ENCODE measurements around the gene AGPAT3. TPM values are rescaled to one million over a fixed set of nuclear protein-coding genes. Genes with fewer than 3 reads are reported as not detected.

The AGPAT3 gene
- total and polyA plus RNA-seq, 10 of the 15 experiments (the other 5 are each of a cell fraction or from before 2014, with no cell fraction given): 1.2 to 110 (median 30.8) TPM

- TF ChIP-seq PBX3 (IDR thresholded peaks at IDR 0.05; ENCODE audit: insufficient replicate concordance, low read depth, low read length) (no peak), IRF5 (IDR thresholded peaks at IDR 0.05; ENCODE audit: borderline replicate concordance) (no peak), RAD51 (IDR thresholded peaks at IDR 0.05) (no peak), PML (IDR thresholded peaks at IDR 0.05; ENCODE audit: low read length) (no peak), CBX5 (IDR thresholded peaks at IDR 0.05; ENCODE audit: low read depth) (no peak), HDAC6 (IDR thresholded peaks at IDR 0.05; ENCODE audit: unreplicated experiment) (no peak)
These were observed 586 bp upstream of the AGPAT3 start (continued) for GRCh38 chr21:43864313-43864961.

- ChIA-PET RAD21 (ENCODE audit: unreplicated experiment) (interaction anchor here (0.6 to 1.9 kb wide), 7 partner anchors 12 to 433 kb away, joined by 3 to 17 read pairs (median 4); no protein-coding TSS in a partner anchor), POLR2A (interaction anchor here (0.7 to 1.5 kb wide), 7 partner anchors 8 to 84 kb away, joined by 3 to 7 read pairs (median 5); no protein-coding TSS in a partner anchor), CTCF (interaction anchor here (0.9 to 1.3 kb wide), 2 partner anchors 53 to 76 kb away, joined by 4 to 6 read pairs; no protein-coding TSS in a partner anchor), SMC1A (ENCODE audit: uncharacterized antibody, unreplicated experiment) (interaction anchor here (0.7 to 1.6 kb wide), 4 partner anchors 14 to 56 kb away, joined by 3 to 12 read pairs (median 4); no protein-coding TSS in a partner anchor)
- in situ Hi-C loops (cut with MboI): no loop called here
- DNase-seq (ENCODE audit: low read depth, low spot score) (no peak), ATAC-seq (peak; percentile 58), FAIRE-seq (no peak)
- H3K9me3 ChIP-seq (replicated peaks; ENCODE audit: control insufficient read depth, insufficient read depth, low read length): no peaks in the 10 kb centered on the region; the same call in 2 of the 3 replicates
- intact Hi-C loops (cut with micrococcal nuclease; ENCODE audit: unreplicated experiment): loop anchor here (2.0 kb wide), 2 partner anchors 53 to 73 kb away; no protein-coding TSS in a partner anchor
- H3K79me2 ChIP-seq (ENCODE audit: control insufficient read depth, insufficient read depth, low read length): peaks cover 57% of the 10 kb centered on the region
- H3K27ac ChIP-seq (ENCODE audit: control insufficient read depth, insufficient read depth): peak overlapping the region; percentile 85
- peak overlapping the region; percentile 88 for H3K9ac ChIP-seq (ENCODE audit: control insufficient read depth, insufficient read depth, low read length)
- H3K27me3 ChIP-seq (replicated peaks in 1 of 2; ENCODE audit: control insufficient read depth in 2 of 2, insufficient read depth in 2 of 2, low read length in 1 of 2): no peaks in the 10 kb centered on the region
- WGBS (ENCODE audit: insufficient coverage, insufficient replicate concordance, low lambda C conversion rate, missing lambda C conversion rate): 0% methylated on average over 27 of the region's 59 CpGs
- H4K20me1 ChIP-seq (ENCODE audit: control insufficient read depth, insufficient read depth): 0 out of 2 replicates have a peak, but pooled peaks cover 3% of the 10 kb centered on the region
- H3K4me2 ChIP-seq (ENCODE audit: control insufficient read depth, insufficient read depth): peak overlapping the region; percentile 89; the same call in 1 of the 2 replicates
- peaks cover 21% of the 10 kb centered on the region for H3K4me1 ChIP-seq (ENCODE audit: control insufficient read depth, insufficient read depth, low read length)
- TSS peak; percentile 85 for BruUV-seq (replicated peaks)
- H3K36me3 ChIP-seq (ENCODE audit: control insufficient read depth in 2 of 2, insufficient read depth in 2 of 2, low read length in 1 of 2): peaks cover 2 to 9% of the 10 kb centered on the region in 2 experiments; a peak in 2 of 4 replicates
- peak overlapping the region; percentile 75 for H3K4me3 ChIP-seq
- 0 out of 2 replicates have a peak overlapping the region, but pooled peaks have one; percentile 4 for H2AFZ ChIP-seq (ENCODE audit: control insufficient read depth, low read depth, low read length)
- TF ChIP-seq POLR2A (IDR thresholded peaks at IDR 0.05; ENCODE audit: low read depth, low read length) (peak; percentile 67; the same call in 1 of the 2 replicates), HSF1 (IDR thresholded peaks at IDR 0.05; ENCODE audit: low read depth, low read length) (no peak), CREM (IDR thresholded peaks at IDR 0.05; ENCODE audit: low read depth) (no peak), EED (IDR thresholded peaks at IDR 0.05; ENCODE audit: low read depth) (no peak), BHLHE40 (IDR thresholded peaks at IDR 0.05; ENCODE audit: borderline replicate concordance in 1 of 2, low read depth in 2 of 2, low read length in 1 of 2) (peak in 1 of 2 experiments; percentile 13; a peak in 1 of 4 replicates), ZNF207 (IDR thresholded peaks at IDR 0.05; ENCODE audit: borderline replicate concordance) (peak; percentile 48; the same call in 1 of the 2 replicates), IRF3 (IDR thresholded peaks at IDR 0.05) (no peak), TARDBP (IDR thresholded peaks at IDR 0.05; ENCODE audit: borderline replicate concordance) (no peak), ESRRA (IDR thresholded peaks at IDR 0.05; ENCODE audit: low read length) (no peak), IKZF1 (conservative IDR thresholded peaks at IDR 0.05) (peak; percentile 59)
These were observed 677 bp downstream of the AGPAT3 start for GRCh38 chr21:43865540-43866259.
